K562 (cell line): Measurements from ENCODE around the gene PLA2G12B. TPM values are rescaled to one million over a fixed set of nuclear protein-coding genes. Genes with fewer than 3 reads are reported as not detected.

Experiments used
- EGR1 ChIP-seq: fragments of 450-650 bp; conservative IDR thresholded peaks from 2 replicates; pipeline ENCODE4 v1.6.1; 2017; ENCODE audit warnings: mild to moderate bottlenecking
- FOXK2 ChIP-seq, 2 experiments: fragments of 450-650 bp; IDR thresholded peaks in 1 of 2; conservative IDR thresholded peaks in 1 of 2; 2 replicates each; pipeline ENCODE4 v1.6.1; 2016; ENCODE audit warnings: low read depth in 2 of 2, mild to moderate bottlenecking in 1 of 2
- JUND ChIP-seq, 2 experiments: IDR thresholded peaks; 2 replicates in 1 of 2; 3 replicates in 1 of 2; pipeline ENCODE4 v1.6.1; 2011; ENCODE audit warnings: borderline replicate concordance in 2 of 2, low read depth in 2 of 2, low read length in 2 of 2, improper control_type of control experiment in 1 of 2, missing biosample characterization in 1 of 2, missing genetic modification characterization in 1 of 2, missing genetic modification reagents in 1 of 2
- polyA plus RNA-seq, 8 experiments: library from polyadenylated mRNA; depleted of rRNA in 4 of 8; stranded (reverse) in 5 of 8; unstranded in 3 of 8; fragments of >200 nt; fragmentation: Nextera tagmentation in 2 of 8; fragmentation: Illumina TruSeq in 1 of 8; extraction: Ambion mirVana in 2 of 8; extraction: Trizol in 1 of 8; gene quantifications; 2 replicates each; pipeline versions ENCODE4 v1.2.1 to v1.2.3, GENCODE V29; 2011 to 2014; ENCODE audit warnings: inconsistent platforms in 1 of 8, missing spikeins in 1 of 8
- total RNA-seq, 7 experiments: library from RNA; depleted of rRNA in 6 of 7; stranded (reverse); fragments of >200 nt in 6 of 7; fragmentation: Illumina TruSeq in 2 of 7; extraction: Trizol in 2 of 7; gene quantifications; 2 replicates each; pipeline versions ENCODE4 v1.2.1 to v1.2.3, GENCODE V29; 2011 to 2021; ENCODE audit warnings: low replicate concordance in 1 of 7
- TF ChIP-seq, protein P1 (sequence below), 2 experiments: IDR thresholded peaks in 1 of 2; conservative IDR thresholded peaks in 1 of 2; 2 replicates each; pipeline ENCODE4 v1.6.1; 2016; ENCODE audit warnings: low read depth in 2 of 2, mild to moderate bottlenecking in 1 of 2, missing compliant biosample characterization in 1 of 2, missing genetic modification characterization in 1 of 2, moderate library complexity in 1 of 2
- TF ChIP-seq, protein P2 (sequence below): fragments of 450-650 bp; IDR thresholded peaks from 2 replicates; pipeline ENCODE4 v1.6.1; 2018; ENCODE audit not compliant: partially characterized antibody
- TF ChIP-seq, protein P3 (sequence below): fragments of 450-650 bp; IDR thresholded peaks from 2 replicates; pipeline ENCODE4 v1.6.1; 2016

Gene PLA2G12B
- total and polyA plus RNA-seq, 9 of the 15 experiments (the other 6 are each of a cell fraction or from before 2014, with no cell fraction given) = not detected

DNA sequence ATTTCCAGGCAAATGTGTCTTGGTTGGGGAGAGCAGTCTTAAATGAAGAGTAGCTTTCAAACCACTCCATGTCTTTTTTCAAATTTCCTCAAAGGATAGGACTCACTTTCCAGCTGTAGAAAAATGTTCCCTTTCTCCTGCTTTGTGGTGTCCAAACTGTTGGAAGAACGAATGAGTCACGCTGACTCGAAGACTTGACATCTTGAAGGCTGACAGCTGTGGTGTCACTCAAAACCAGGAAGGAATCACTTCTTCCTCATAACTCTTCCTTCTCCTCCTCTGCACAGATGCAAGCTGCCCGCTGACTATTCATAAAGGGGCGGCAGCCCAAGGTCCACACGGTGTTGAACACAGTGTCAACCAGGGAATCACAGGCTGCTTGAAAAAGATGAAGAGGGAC, 19.2 kb downstream of the PLA2G12B start (continued):
- TF ChIP-seq JUND (IDR thresholded peaks at IDR 0.05; ENCODE audit: borderline replicate concordance, low read depth, low read length) (peak; percentile 66; the same call in 1 of the 2 replicates), JUND (tag; IDR thresholded peaks at IDR 0.05; ENCODE audit: borderline replicate concordance, low read depth, low read length) (peak; percentile 81; the same call in 2 of the 3 replicates), EGR1 (no peak), FOXK2 (conservative IDR thresholded peaks at IDR 0.05 in 1 of 2, IDR thresholded peaks at IDR 0.05 in 1 of 2; ENCODE audit: low read depth in 2 of 2) (no peak)
- TF ChIP-seq, protein P1, sequence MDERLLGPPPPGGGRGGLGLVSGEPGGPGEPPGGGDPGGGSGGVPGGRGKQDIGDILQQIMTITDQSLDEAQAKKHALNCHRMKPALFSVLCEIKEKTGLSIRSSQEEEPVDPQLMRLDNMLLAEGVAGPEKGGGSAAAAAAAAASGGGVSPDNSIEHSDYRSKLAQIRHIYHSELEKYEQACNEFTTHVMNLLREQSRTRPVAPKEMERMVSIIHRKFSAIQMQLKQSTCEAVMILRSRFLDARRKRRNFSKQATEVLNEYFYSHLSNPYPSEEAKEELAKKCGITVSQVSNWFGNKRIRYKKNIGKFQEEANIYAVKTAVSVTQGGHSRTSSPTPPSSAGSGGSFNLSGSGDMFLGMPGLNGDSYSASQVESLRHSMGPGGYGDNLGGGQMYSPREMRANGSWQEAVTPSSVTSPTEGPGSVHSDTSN (CRISPR knock-in tag; IDR thresholded peaks at IDR 0.05; ENCODE audit: low read depth) = peak; percentile 73
- TF ChIP-seq, protein P1 (tag; conservative IDR thresholded peaks at IDR 0.05; ENCODE audit: low read depth) = peak; percentile 80
- TF ChIP-seq, protein P2, sequence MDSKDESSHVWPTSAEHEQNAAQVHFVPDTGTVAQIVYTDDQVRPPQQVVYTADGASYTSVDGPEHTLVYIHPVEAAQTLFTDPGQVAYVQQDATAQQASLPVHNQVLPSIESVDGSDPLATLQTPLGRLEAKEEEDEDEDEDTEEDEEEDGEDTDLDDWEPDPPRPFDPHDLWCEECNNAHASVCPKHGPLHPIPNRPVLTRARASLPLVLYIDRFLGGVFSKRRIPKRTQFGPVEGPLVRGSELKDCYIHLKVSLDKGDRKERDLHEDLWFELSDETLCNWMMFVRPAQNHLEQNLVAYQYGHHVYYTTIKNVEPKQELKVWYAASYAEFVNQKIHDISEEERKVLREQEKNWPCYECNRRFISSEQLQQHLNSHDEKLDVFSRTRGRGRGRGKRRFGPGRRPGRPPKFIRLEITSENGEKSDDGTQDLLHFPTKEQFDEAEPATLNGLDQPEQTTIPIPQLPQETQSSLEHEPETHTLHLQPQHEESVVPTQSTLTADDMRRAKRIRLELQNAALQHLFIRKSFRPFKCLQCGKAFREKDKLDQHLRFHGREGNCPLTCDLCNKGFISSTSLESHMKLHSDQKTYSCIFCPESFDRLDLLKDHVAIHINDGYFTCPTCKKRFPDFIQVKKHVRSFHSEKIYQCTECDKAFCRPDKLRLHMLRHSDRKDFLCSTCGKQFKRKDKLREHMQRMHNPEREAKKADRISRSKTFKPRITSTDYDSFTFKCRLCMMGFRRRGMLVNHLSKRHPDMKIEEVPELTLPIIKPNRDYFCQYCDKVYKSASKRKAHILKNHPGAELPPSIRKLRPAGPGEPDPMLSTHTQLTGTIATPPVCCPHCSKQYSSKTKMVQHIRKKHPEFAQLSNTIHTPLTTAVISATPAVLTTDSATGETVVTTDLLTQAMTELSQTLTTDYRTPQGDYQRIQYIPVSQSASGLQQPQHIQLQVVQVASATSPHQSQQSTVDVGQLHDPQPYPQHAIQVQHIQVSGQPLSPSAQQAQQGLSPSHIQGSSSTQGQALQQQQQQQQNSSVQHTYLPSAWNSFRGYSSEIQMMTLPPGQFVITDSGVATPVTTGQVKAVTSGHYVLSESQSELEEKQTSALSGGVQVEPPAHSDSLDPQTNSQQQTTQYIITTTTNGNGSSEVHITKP = peak; percentile 88
- TF ChIP-seq, protein P3, sequence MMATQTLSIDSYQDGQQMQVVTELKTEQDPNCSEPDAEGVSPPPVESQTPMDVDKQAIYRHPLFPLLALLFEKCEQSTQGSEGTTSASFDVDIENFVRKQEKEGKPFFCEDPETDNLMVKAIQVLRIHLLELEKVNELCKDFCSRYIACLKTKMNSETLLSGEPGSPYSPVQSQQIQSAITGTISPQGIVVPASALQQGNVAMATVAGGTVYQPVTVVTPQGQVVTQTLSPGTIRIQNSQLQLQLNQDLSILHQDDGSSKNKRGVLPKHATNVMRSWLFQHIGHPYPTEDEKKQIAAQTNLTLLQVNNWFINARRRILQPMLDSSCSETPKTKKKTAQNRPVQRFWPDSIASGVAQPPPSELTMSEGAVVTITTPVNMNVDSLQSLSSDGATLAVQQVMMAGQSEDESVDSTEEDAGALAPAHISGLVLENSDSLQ = peak; percentile 97
